ENCODE results near the gene TMUB1.

DNA sequence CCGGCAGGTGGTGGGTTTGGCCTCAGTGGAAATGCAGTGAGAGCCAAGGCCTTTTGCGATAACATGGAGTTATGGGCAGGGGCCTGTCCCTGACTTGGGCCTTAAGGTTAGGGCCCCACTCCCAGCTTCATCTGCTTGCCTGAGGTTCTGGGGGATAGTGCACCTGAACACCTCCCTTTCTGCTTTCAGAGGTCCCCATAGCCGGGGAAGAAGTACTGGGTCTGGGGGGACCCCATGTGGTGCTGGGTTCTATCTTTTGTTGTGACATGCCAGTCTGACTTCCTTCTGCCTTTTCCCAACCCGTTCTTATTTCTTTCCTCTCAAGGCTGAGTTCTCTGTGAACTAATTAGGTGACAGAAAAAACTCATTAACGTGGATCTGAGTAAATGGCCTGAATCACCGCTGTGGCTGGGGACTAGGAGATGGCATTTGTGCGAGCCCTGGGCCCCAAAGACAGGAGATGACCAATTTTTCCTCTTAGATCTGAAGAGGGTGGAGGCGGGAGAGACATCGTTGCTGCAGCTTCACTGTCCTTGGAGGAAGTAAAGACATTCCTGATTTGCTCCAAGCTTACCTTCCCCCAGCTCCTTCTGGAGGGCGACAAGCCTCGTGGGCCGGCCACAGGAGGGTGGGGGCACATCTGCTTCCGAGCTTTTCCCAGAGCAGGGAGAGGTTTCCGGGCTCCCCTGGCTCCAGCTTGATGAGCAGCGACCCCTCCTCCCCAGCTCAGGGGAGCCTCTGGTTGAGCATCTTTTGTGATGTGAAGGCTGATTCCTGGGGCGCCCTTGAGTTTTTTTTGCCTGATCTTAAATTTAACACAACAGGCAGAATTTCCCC, 4.9 kb upstream of the TMUB1 start:
- TF ChIP-seq, protein P1, sequence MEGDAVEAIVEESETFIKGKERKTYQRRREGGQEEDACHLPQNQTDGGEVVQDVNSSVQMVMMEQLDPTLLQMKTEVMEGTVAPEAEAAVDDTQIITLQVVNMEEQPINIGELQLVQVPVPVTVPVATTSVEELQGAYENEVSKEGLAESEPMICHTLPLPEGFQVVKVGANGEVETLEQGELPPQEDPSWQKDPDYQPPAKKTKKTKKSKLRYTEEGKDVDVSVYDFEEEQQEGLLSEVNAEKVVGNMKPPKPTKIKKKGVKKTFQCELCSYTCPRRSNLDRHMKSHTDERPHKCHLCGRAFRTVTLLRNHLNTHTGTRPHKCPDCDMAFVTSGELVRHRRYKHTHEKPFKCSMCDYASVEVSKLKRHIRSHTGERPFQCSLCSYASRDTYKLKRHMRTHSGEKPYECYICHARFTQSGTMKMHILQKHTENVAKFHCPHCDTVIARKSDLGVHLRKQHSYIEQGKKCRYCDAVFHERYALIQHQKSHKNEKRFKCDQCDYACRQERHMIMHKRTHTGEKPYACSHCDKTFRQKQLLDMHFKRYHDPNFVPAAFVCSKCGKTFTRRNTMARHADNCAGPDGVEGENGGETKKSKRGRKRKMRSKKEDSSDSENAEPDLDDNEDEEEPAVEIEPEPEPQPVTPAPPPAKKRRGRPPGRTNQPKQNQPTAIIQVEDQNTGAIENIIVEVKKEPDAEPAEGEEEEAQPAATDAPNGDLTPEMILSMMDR (IDR thresholded peaks at IDR 0.05), result no peak
- no peak for TF ChIP-seq POLR2A (IDR thresholded peaks at IDR 0.05)

All from heart left ventricle (tissue), 13 donors.